Esophagus muscularis mucosa (tissue), 4 donors: ENCODE data around the gene ZSWIM6. TPM values are rescaled to one million over a fixed set of nuclear protein-coding genes. Genes with fewer than 3 reads are reported as not detected.

Experiments
- DNase-seq: peaks from one replicate; pipeline ENCODE4 v3.0.0-alpha.2; 2017; ENCODE audit errors: extremely low spot score
- H3K27ac ChIP-seq, 4 donors: fragments of 200-600 bp; sonication (generic); replicated peaks in 1 of 4; 1 replicate in 3 of 4; 2 replicates in 1 of 4; pipeline ENCODE4 v1.5.1; 2016 to 2019; ENCODE audit warnings: mild to moderate bottlenecking in 1 of 4
- H3K27me3 ChIP-seq, 4 donors: fragments of 200-600 bp; sonication (generic); one replicate each; pipeline versions ENCODE4 v1.5.1 to v1.6.0; 2016 to 2019
- H3K36me3 ChIP-seq, 4 donors: fragments of 200-600 bp; sonication (generic); one replicate each; pipeline ENCODE4 v1.5.1; 2016 to 2019
- H3K4me1 ChIP-seq, 4 donors: fragments of 200-600 bp; sonication (generic); one replicate each; pipeline ENCODE4 v1.5.1; 2016 to 2019
- H3K4me3 ChIP-seq, 4 donors: fragments of 200-600 bp; sonication (generic); 1 replicate in 2 of 4; 2 replicates in 2 of 4; pipeline ENCODE4 v1.5.1; 2016 to 2019; ENCODE audit warnings: mild to moderate bottlenecking in 4 of 4, moderate library complexity in 1 of 4
- H3K9me3 ChIP-seq, 4 donors: fragments of 200-600 bp; sonication (generic); 1 replicate in 3 of 4; 2 replicates in 1 of 4; pipeline ENCODE4 v1.5.1; 2016 to 2019
- EP300 ChIP-seq: sonication (generic); formaldehyde crosslinking; IDR thresholded peaks from one replicate; pipeline ENCODE4 v1.6.1; 2017; ENCODE audit warnings: antibody characterized with exemption
- POLR2A ChIP-seq: fragments of 450-650 bp; IDR thresholded peaks from one replicate; pipeline ENCODE4 v1.6.1; 2017; ENCODE audit warnings: antibody characterized with exemption, moderate library complexity, mild to moderate bottlenecking, low read depth
- POLR2AphosphoS5 ChIP-seq, 2 donors: sonication (generic); formaldehyde crosslinking; IDR thresholded peaks; one replicate each; pipeline ENCODE4 v1.6.1; 2017; ENCODE audit warnings: antibody characterized with exemption in 2 of 2
- WGBS: methylation state at CpG from one replicate; pipeline ENCODE4 v1.1.5; 2018; 5-methylcytosine and 5-hydroxymethylcytosine counted together
- intact Hi-C: fragments of 100-400 bp; cut with DNase I; formaldehyde crosslinking; loops from one replicate; pipeline ENCODE4 v1.15.1; 2023
- total RNA-seq, 4 donors: library from RNA; depleted of rRNA; stranded (reverse); fragments of >200 nt; gene quantifications; one replicate each; pipeline versions ENCODE4 v1.1.0 to v1.2.1, GENCODE V29; 2016
- TF ChIP-seq, protein P1 (sequence below), 3 experiments: fragments of 200-600 bp in 2 of 3; fragments of 450-650 bp in 1 of 3; sonication (generic) in 2 of 3; IDR thresholded peaks; one replicate each; pipeline ENCODE4 v1.5.1; 2017 to 2019; ENCODE audit warnings: antibody characterized with exemption in 3 of 3, mild to moderate bottlenecking in 2 of 3, moderate library complexity in 1 of 3

The ZSWIM6 gene
- total RNA-seq, 4 donors from 2014 or later = 10.2 to 16.4 (median 12.5) TPM

DNA sequence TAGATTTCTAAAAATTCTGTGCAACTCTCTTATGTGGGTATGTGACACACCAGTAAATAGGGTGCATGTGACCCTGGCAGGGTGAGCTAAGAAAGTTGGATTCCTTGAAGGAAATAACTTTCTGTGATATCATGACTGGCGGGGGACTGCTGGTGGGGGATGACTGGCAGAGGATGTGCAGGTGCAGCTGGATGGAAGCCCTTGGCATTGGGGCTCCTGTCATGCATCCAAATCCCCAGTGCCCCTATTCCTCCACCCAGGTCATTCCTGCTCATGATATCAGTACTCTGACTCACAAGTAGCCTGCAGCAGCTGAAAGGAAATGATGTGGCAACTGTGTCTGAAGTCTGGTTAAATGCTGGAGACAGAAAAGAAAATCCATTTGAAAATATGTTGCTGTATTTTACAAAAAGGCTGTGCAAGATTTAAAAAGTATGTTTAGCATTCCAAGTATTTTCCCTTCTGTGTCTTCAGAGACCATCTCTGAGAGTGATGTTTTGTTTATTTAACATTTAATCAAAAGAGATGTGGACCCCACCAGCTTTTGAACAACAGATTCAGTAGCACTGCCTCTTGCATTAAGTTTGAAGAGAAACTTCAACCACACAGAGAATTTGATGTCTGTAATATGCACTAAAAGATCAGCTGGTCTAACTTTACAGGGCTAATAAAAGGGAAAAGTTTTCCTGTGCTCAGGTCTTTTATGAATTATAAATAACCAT lies 17.9 kb upstream of the ZSWIM6 start:
- DNase-seq = no peak
- H3K9me3 ChIP-seq = no peaks in the 10 kb centered on the region
- H3K36me3 ChIP-seq = no peaks in the 10 kb centered on the region
- H3K4me3 ChIP-seq = no peak overlapping the region
- peak overlapping the region in 1 of 4 donors; percentile 11 for H3K27ac ChIP-seq
- WGBS = 47% methylated on average over 1 of the region's 1 CpG
- intact Hi-C loops = no loop called here
- TF ChIP-seq, protein P1, sequence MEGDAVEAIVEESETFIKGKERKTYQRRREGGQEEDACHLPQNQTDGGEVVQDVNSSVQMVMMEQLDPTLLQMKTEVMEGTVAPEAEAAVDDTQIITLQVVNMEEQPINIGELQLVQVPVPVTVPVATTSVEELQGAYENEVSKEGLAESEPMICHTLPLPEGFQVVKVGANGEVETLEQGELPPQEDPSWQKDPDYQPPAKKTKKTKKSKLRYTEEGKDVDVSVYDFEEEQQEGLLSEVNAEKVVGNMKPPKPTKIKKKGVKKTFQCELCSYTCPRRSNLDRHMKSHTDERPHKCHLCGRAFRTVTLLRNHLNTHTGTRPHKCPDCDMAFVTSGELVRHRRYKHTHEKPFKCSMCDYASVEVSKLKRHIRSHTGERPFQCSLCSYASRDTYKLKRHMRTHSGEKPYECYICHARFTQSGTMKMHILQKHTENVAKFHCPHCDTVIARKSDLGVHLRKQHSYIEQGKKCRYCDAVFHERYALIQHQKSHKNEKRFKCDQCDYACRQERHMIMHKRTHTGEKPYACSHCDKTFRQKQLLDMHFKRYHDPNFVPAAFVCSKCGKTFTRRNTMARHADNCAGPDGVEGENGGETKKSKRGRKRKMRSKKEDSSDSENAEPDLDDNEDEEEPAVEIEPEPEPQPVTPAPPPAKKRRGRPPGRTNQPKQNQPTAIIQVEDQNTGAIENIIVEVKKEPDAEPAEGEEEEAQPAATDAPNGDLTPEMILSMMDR (IDR thresholded peaks at IDR 0.05) = no peak
- peaks cover 11 to 40% (median 28%) of the 10 kb centered on the region in 4 donors for H3K4me1 ChIP-seq
- no peaks in the 10 kb centered on the region for H3K27me3 ChIP-seq

DNA sequence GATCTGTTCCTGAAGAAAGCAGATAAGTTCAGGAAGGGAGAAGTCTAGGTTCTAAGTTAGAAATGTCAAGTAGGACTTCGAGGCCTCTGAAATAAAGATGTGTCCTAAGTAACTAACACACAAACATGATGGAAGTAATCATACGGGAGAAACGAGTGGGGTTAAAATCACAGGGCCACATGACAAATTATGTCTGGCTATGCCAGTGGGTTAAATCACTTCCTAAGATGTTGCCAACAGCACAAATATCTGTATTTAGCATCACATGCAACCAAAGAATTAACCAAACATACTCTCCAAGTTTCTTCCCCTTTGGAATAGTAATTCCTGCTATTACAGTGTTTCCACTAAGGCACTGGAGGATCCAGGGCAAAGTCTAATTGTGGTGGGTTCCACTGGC lies 13.7 kb upstream of the ZSWIM6 start:
- Histone ChIP-seq H3K4me1 (peaks cover 11 to 31% (median 29%) of the 10 kb centered on the region in 4 donors), H3K27me3 (no peaks in the 10 kb centered on the region), H3K9me3 (no peaks in the 10 kb centered on the region), H3K36me3 (no peaks in the 10 kb centered on the region), H3K27ac (peak overlapping the region in 1 of 4 donors; percentile 22), H3K4me3 (no peak overlapping the region)
- intact Hi-C loops = no loop called here
- WGBS = 64% methylated on average over 3 of the region's 3 CpGs
- no peak for DNase-seq
- TF ChIP-seq POLR2AphosphoS5 (IDR thresholded peaks at IDR 0.05) (no peak), POLR2A (no peak), EP300 (no peak)
- TF ChIP-seq, protein P1 (IDR thresholded peaks at IDR 0.05) = no peak

DNA sequence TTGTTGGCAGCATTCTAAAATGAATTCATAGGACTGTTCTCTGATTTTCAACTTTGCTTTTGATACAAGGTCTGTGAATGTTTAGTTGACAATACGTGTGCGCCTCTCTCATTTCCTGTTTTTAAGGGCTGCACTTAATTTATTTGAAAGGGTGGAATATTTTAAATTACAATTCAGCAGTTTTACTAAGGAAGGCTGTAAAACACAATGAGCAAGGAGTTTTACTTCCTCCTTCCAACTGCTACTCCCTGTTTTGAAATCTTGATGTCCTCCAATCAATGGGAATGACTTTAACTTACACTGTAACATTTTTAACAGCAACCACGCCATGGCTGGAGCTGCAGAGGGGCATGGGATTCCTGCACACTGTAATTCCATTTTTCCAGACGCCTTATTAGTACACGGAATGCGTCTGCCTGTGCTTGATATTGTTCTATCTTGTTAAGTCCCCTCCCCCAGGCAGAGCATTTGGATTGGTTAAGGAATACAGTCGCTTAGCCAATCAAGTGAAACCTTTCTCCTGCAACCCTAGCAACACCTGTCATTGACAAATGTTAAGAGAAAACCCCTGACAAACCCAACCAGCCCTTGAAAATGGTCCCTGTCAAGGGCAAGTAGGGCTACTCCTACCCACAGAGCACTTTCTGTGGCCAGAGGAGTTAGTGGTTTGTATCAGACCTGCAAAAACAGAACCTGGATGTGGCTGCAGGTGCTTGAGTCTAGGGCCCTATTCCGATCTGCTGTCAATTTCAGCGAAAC lies 12.5 kb upstream of the ZSWIM6 start:
- peak overlapping the region in 2 of 4 donors; percentile 2 to 12 for H3K27ac ChIP-seq
- 39% methylated on average over 8 of the region's 9 CpGs for WGBS
- no peak overlapping the region for H3K4me3 ChIP-seq
- H3K4me1 ChIP-seq = peaks cover 4 to 24% (median 17%) of the 10 kb centered on the region in 4 donors
- H3K27me3 ChIP-seq = no peaks in the 10 kb centered on the region
- no peaks in the 10 kb centered on the region for H3K9me3 ChIP-seq
- H3K36me3 ChIP-seq = no peaks in the 10 kb centered on the region
- no peak for TF ChIP-seq POLR2A
- TF ChIP-seq POLR2AphosphoS5 (IDR thresholded peaks at IDR 0.05) = peak in 1 of 2 donors; percentile 8
- no peak for DNase-seq
- intact Hi-C loops = loop anchor here (10.0 kb wide), 1 partner anchor 45 kb away; no protein-coding TSS in a partner anchor

DNA sequence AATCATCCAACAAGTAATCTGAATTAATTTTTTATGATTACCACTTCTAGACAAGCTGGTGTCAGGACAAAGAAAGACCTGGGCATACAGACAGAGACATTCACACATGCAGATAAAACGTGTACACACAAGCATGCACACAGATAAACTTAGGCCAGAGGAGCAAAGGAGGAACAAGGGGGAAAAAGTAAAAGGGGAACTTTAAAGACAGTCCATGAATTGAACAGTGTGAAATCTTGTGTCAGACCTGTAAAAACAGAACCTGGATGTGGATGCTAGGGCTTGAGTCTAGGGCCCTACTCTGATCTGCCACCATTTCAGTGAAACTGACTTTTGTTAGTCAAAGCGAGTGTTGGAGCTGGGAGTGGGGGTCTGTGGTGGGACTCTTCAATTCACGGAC lies 11.2 kb upstream of the ZSWIM6 start:
- Histone ChIP-seq H3K27ac (no peak overlapping the region), H3K27me3 (no peaks in the 10 kb centered on the region), H3K4me3 (no peak overlapping the region), H3K9me3 (no peaks in the 10 kb centered on the region), H3K36me3 (no peaks in the 10 kb centered on the region), H3K4me1 (peaks cover 4 to 24% (median 17%) of the 10 kb centered on the region in 4 donors)
- intact Hi-C loops = loop anchor here (10.0 kb wide), 1 partner anchor 46 kb away; no protein-coding TSS in a partner anchor
- DNase-seq = no peak
- no peak for TF ChIP-seq EP300
- no peak for TF ChIP-seq POLR2A
- TF ChIP-seq, protein P1 (IDR thresholded peaks at IDR 0.05) = no peak
- no peak for TF ChIP-seq POLR2AphosphoS5 (IDR thresholded peaks at IDR 0.05)
- WGBS = 86% methylated on average over 3 of the region's 3 CpGs

DNA sequence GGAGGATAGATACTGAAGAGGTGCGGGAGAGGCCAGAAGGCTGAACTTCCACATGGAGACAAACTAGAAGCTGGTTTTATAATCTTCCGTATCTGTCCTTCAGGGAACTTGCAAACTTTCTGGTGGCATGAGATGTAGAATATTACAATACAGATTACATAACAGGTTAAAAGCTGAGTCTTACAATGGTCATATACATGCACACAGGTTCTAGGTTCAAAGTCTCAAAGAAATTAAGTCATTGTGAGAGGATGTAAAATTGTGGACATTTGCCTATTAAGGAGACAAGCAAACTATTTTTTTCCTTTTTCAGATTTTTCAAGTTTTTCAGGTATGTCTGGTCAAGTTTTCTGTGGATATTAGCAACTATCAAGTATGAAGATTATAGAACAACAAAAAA lies 10.4 kb upstream of the ZSWIM6 start:
- intact Hi-C loops = loop anchor here (10.0 kb wide), 1 partner anchor 47 kb away; no protein-coding TSS in a partner anchor

More for the DNA sequence above, 10.4 kb upstream of the ZSWIM6 start:
- no peak for DNase-seq
- no peaks in the 10 kb centered on the region for H3K27me3 ChIP-seq
- H3K27ac ChIP-seq = no peak overlapping the region
- H3K4me1 ChIP-seq = peaks cover 4 to 24% (median 17%) of the 10 kb centered on the region in 4 donors
- no peak overlapping the region for H3K4me3 ChIP-seq
- no peaks in the 10 kb centered on the region for H3K9me3 ChIP-seq
- TF ChIP-seq POLR2A (no peak), EP300 (no peak), POLR2AphosphoS5 (IDR thresholded peaks at IDR 0.05) (no peak)
- TF ChIP-seq, protein P1 (IDR thresholded peaks at IDR 0.05) = no peak
- no peaks in the 10 kb centered on the region for H3K36me3 ChIP-seq
- WGBS = 95% methylated on average over 2 of the region's 2 CpGs
